Endometrium (tissue), 2 donors: Measurements from ENCODE around the gene MRPS16.

Source experiments
- FAIRE-seq: peaks from 2 replicates; lab custom pipeline; 2012; peaks lifted over from hg19 to GRCh38; lab: Jason Lieb, UNC
- donor health status: control.
- donor health status: control.

MRPS16 gene

DNA sequence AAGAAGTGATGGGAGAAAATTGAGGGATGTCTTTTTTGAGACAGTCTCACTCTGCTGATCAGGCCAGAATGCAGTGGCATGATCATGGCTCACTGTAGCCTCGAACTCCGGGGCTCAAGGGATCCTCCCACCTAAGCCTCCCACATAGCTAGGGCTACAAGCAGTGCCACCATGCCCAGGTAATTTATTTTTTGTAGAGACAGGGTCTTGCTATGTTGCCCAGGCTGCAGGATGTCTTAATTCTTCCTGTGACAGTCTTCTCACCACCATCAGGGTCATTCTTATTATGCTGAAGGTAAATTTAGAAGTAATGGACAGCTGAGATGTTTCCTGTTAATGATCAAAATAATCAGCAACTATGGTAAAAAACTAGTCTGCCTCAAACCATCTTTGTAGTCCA, 12.5 kb downstream of the MRPS16 start:
- FAIRE-seq = no peak

DNA sequence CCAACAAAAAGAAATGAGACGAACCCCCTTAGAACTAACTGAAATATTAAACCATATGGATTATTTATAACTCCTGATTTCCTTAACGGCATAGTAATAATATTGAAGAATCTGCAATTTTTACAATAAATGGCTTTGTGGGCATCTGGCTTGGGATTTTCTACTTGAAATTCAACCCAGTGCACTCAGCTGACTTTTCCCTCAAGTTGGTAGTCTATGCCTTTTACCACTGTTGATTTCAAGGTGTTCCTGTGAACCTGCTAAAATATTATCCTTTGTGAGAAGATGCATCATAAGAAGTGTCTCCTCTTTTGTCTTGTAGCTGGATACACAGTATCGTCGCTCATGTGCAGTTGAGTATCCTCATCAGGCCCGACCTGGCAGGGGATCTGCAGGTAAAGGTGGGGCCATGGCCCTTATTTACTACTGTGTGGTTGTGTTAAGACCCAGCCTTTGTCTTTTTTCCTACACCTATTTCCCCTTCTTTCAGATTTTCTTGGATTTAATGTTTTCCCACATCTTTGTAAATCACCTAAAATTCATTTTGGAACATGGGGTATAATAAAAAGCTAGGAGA, 13.4 kb downstream of the MRPS16 start:
- no peak for FAIRE-seq

- FAIRE-seq = no peak
These were observed 17.7 kb downstream of the MRPS16 start for GRCh38 chr10:73234695-73235094.

DNA sequence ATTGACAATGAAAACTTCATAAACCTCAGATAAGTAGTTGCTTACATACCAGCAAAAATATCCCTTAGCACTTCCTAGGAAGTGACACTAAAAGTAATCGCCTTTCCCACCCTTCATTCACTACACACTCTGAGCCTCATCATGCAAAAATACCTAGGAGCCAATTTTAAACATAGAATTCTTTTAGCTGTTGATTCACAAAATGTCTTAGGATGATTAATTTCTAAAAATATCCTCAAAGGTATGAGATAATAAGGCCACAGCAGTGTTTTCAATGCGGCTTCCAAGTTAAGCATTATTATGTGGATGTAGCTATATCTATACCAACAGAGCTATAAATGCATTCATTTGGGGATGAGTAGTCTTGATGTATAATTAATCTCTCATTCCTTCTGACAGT, 18.6 kb downstream of the MRPS16 start:
- no peak for FAIRE-seq

DNA sequence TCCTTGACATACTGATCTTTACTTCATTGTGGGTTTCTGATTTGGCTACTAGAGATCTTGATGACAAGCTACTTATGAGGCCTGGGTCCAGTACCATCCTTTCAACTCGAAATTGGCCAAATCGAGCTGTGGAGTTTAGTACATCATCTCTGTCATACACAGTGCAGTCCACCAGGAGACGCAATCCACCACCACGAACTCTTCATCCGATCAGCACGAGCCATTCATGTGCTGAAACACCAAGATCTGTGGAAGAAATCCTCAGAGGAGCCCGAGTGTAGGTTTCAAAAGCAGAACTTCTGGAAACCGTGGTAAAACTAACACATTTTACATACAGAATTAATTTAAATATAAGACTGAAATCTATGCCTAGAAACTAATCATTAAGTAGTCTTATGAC, 19.6 kb downstream of the MRPS16 start:
- FAIRE-seq = no peak

GRCh38 chr10:73229567-73229966, 22.9 kb downstream of the MRPS16 start:
- no peak for FAIRE-seq

GRCh38 chr10:73228247-73228646, 24.2 kb downstream of the MRPS16 start:
- no peak for FAIRE-seq

GRCh38 chr10:73226663-73227062, 25.8 kb downstream of the MRPS16 start:
- FAIRE-seq = no peak

GRCh38 chr10:73225518-73225917, 26.9 kb downstream of the MRPS16 start:
- no peak for FAIRE-seq

DNA sequence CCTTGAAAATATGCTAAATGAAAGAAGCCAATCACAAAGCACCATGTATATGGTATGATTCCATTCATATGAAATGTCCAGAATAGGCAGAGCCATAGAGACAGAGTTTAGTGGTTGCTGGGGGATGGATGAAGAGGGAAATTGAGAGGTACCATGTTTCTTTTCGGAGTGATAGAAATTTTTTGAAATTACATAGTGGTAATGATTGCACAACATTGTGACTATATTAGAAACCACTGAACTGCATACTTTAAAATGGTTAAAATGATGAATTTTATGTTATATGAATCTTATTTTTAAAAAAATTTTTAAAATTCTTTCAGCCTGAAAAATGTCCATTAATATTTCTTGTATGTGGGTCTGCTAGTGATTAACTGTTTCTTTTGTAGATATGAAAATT, 31.5 kb downstream of the MRPS16 start:
- no peak for FAIRE-seq

- FAIRE-seq = no peak
These were observed 33.1 kb downstream of the MRPS16 start for GRCh38 chr10:73219384-73219783.

GRCh38 chr10:73218431-73219191, 33.8 kb downstream of the MRPS16 start:
- FAIRE-seq = no peak

DNA sequence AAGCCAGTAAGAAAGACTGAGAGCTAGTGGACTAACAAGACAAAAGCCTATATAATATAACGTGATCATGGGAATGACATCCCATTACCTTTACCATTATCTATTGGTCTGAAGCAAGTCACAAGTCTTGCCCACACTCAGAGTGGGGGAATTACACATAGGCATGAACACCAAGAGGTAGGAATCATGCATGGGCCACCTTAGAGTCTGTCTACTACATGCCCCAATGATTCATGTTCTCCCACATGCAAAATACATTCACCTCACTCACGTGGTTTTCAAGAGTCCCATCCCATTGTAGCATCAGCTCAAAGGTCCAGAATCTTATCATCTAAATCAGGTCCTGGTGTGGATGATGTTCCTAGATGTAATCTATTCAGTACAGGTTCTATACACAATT, 34.8 kb downstream of the MRPS16 start:
- no peak for FAIRE-seq

DNA sequence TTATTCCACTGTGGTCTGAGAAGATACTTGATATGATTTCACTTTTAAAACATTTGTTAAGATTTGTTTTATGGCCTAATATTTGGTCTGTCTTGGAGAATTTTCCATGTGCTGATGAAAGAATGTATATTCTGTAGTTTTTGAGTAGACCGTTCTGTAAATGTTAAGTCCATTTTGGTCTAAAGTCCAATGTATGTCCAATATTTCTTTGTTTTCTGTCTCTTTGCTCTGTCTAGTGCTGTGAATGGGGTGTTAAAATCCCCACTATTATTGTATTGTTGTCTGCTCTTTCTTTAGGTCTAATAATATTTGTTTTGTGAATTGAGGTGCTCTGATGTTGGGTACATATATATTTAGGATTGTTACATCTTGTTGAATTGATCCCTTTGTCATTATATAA, 36.7 kb downstream of the MRPS16 start:
- no peak for FAIRE-seq

GRCh38 chr10:73211106-73211811, 41.2 kb downstream of the MRPS16 start:
- no peak for FAIRE-seq

- FAIRE-seq = no peak
These were observed 41.9 kb downstream of the MRPS16 start for GRCh38 chr10:73210395-73211105.

DNA sequence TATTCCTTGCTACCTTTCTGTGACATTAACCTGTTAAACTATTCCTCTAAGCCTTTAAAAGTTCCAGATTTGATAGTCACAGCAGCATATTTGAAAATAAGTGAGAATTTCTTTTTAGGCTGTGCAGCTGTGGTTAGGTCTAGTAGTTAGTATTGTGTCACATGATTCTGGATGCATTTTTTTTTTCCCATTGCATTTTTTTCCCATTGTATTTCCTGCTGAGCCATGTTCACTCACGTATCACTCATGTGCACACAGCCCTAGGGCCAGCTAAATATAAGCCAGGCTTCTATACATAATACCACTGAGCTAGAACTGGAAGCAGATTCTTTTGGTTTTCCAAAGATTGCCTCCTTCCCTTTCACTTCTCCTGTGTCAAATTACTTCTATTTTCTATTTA, 42.7 kb downstream of the MRPS16 start:
- no peak for FAIRE-seq

GRCh38 chr10:73207883-73208282, 44.6 kb downstream of the MRPS16 start:
- no peak for FAIRE-seq

DNA sequence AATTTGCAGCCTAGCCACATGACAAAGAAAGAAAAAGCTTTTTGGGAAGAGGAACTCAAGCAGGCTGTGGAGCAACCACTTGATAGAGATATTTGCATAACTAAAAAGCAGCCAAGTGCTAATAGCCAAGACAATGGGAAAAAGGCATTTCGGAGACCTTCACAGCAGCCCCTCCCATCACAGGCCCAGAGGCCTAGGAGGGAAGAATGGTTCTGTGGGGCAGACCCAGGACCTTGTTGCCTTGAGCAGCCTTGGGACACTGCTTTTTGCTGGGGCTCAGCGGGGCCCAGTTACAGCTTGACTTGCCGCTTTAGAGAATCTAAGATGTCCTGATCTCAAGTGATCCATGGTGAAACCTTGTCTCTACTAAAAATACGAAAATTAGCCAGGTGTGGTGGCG, 46.1 kb downstream of the MRPS16 start:
- FAIRE-seq = no peak

GRCh38 chr10:73205890-73206289, 46.6 kb downstream of the MRPS16 start:
- FAIRE-seq = no peak

DNA sequence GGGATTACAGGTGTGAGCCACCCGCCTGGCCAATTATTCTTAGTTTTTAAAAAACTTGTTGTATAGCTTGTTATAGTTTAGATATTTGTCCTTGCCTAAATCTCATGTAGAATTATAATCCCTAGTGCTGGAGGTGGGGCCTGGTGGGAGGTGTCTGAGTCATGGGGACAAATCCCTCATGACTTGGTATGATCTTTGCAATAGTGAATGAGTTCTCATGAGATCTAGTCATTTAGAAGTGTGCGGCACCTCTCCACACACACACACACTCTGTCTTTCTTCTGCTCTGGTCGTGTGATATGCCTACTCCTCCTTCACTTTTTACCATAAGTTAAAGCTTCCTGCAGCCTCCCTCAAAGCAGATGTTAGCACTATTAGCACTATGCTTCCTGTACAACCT, 47.4 kb downstream of the MRPS16 start:
- FAIRE-seq = no peak
